Ishikawa (cell line): ENCODE results near the gene PPP1R16B.

Experiments
- CREB1 ChIP-seq: IDR thresholded peaks from 2 replicates; pipeline ENCODE4 v1.6.1; 2012; ENCODE audit warnings: low read depth
- EP300 ChIP-seq: IDR thresholded peaks from 2 replicates; pipeline ENCODE4 v1.6.1; 2012; ENCODE audit warnings: borderline replicate concordance
- YY1 ChIP-seq: IDR thresholded peaks from 2 replicates; pipeline ENCODE4 v1.6.1; 2012; ENCODE audit warnings: low read depth

DNA sequence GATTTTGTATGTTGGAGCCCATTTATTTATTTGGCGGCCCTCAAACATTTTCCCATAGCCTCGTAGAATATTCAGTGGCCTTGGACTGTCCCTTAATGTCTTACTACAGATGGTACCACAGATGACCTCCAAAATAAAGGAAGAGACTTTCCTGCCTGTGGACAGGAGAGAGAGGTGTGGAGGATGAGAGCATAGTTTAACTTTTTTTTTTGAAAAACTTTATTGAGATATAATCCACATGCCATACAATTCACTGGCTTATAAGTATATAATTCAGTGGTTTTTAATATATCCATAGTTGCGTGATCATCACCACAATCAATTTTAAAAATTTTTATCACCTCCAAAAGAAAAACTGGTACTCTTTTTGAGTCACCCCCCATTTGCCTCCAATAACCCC lies 4.6 kb upstream of the PPP1R16B start:
- no peak for TF ChIP-seq YY1
- TF ChIP-seq CREB1, result no peak
- TF ChIP-seq EP300, result no peak
